H1 (cell line): ENCODE results near the gene IRS1. TPM values are rescaled to one million over a fixed set of nuclear protein-coding genes. Genes with fewer than 3 reads are reported as not detected.

ENCODE experiments used
- CTCF ChIA-PET: fragments of 300-600 bp; sonication (Branson Sonifier 250); formaldehyde crosslinking; loops from one replicate; lab custom pipeline; 2021; ENCODE audit not compliant: partially characterized antibody; lab: Charles Lee
- POLR2A ChIA-PET: fragments of 300-600 bp; sonication (Branson Sonifier 250); formaldehyde crosslinking; loops from one replicate; lab custom pipeline; 2021; ENCODE audit warnings: inconsistent platforms; ENCODE audit not compliant: partially characterized antibody; lab: Charles Lee
- DNase-seq, 2 experiments: peaks; one replicate each; pipeline versions ENCODE4 v3.0.0 to v3.0.0-alpha.2; 2010 to 2022; ENCODE audit warnings: low spot score in 2 of 2, low read depth in 1 of 2, mixed read lengths in 1 of 2
- FAIRE-seq: peaks from 2 replicates; lab custom pipeline; 2011; peaks lifted over from hg19 to GRCh38; lab: Jason Lieb, UNC
- H2AFZ ChIP-seq: 2 replicates; pipeline ENCODE4 v1.8.1; 2012; ENCODE audit warnings: low read length, inconsistent platforms
- H2AK5ac ChIP-seq: 2 replicates; pipeline ENCODE4 v1.6.1; 2013; ENCODE audit warnings: low read depth, low read length
- H2BK120ac ChIP-seq: replicated peaks from 2 replicates; pipeline ENCODE3; 2013; ENCODE audit warnings: low read depth, low read length, inconsistent platforms
- H2BK12ac ChIP-seq: 2 replicates; pipeline ENCODE4 v1.6.1; 2013; ENCODE audit warnings: low read depth, low read length
- H2BK15ac ChIP-seq: 2 replicates; pipeline ENCODE4 v1.6.1; 2013; ENCODE audit warnings: low read length
- H2BK20ac ChIP-seq: 2 replicates; pipeline ENCODE4 v1.6.1; 2013; ENCODE audit warnings: low read length
- H2BK5ac ChIP-seq: 2 replicates; pipeline ENCODE4 v1.6.1; 2013; ENCODE audit warnings: low read depth, low read length
- H3K14ac ChIP-seq: 2 replicates; pipeline ENCODE4 v1.6.1; 2013; ENCODE audit warnings: inconsistent platforms; ENCODE audit not compliant: insufficient read length
- H3K18ac ChIP-seq: 2 replicates; pipeline ENCODE4 v1.6.1; 2013; ENCODE audit warnings: low read length; ENCODE audit errors: extremely low read depth
- H3K23ac ChIP-seq: 2 replicates; pipeline ENCODE4 v1.6.1; 2013; ENCODE audit warnings: inconsistent platforms; ENCODE audit not compliant: insufficient read length
- H3K23me2 ChIP-seq: 2 replicates; pipeline ENCODE4 v1.6.1; 2013; ENCODE audit warnings: low read depth, low read length
- H3K27ac ChIP-seq: 2 replicates; pipeline ENCODE4 v1.6.1; 2011; ENCODE audit warnings: low read depth, low read length, inconsistent platforms
- H3K27me3 ChIP-seq, 4 experiments: replicated peaks in 1 of 4; 1 replicate in 1 of 4; 2 replicates in 3 of 4; pipeline versions ENCODE4 v1.6.1 to v1.8.1; 2011 to 2013; ENCODE audit warnings: low read length in 3 of 4, mild to moderate bottlenecking in 3 of 4, inconsistent platforms in 2 of 4, mixed read lengths in 2 of 4, moderate library complexity in 1 of 4; ENCODE audit not compliant: control insufficient read depth in 3 of 4, insufficient read depth in 3 of 4; ENCODE audit errors: extremely low read depth in 1 of 4
- H3K36me3 ChIP-seq, 4 experiments: 2 replicates each; pipeline versions ENCODE4 v1.6.1 to v1.8.1; 2011 to 2013; ENCODE audit warnings: mild to moderate bottlenecking in 4 of 4, low read length in 3 of 4, moderate library complexity in 2 of 4, control low read depth in 1 of 4, inconsistent platforms in 1 of 4; ENCODE audit not compliant: insufficient read depth in 4 of 4, control insufficient read depth in 2 of 4
- H3K4ac ChIP-seq: replicated peaks from 2 replicates; pipeline ENCODE3; 2013; ENCODE audit warnings: low read length, low read depth, mixed read lengths, inconsistent platforms; ENCODE audit not compliant: insufficient read length
- H3K4me1 ChIP-seq, 4 experiments: replicated peaks in 1 of 4; 1 replicate in 1 of 4; 2 replicates in 3 of 4; pipeline versions ENCODE4 v1.6.1 to v1.8.1; 2011 to 2013; ENCODE audit warnings: low read length in 3 of 4, inconsistent platforms in 2 of 4, mixed read lengths in 1 of 4; ENCODE audit not compliant: insufficient read depth in 4 of 4, control insufficient read depth in 3 of 4
- H3K4me2 ChIP-seq, 2 experiments: 2 replicates each; pipeline versions ENCODE4 v1.6.1 to v1.8.1; 2011 to 2013; ENCODE audit warnings: low read depth in 2 of 2, low read length in 2 of 2, control low read depth in 1 of 2, inconsistent platforms in 1 of 2, mild to moderate bottlenecking in 1 of 2; ENCODE audit not compliant: insufficient read depth in 1 of 2
- H3K4me3 ChIP-seq, 4 experiments: fragments of 200-600, 300-600 bp in 1 of 4; sonication (generic), shearing (Covaris generic), sonication (Bioruptor Twin) in 1 of 4; 2 replicates each; pipeline versions ENCODE4 v1.5.1 to v1.8.1; 2011 to 2016; ENCODE audit warnings: low read length in 4 of 4, low read depth in 3 of 4, control low read depth in 2 of 4, inconsistent platforms in 2 of 4, mild to moderate bottlenecking in 2 of 4, mixed read lengths in 1 of 4, moderate library complexity in 1 of 4; ENCODE audit not compliant: insufficient read depth in 2 of 4; ENCODE audit errors: extremely low read depth in 1 of 4
- H3K56ac ChIP-seq: replicated peaks from 2 replicates; pipeline ENCODE3; 2013; ENCODE audit warnings: low read depth, mild to moderate bottlenecking, mixed read lengths, low read length, inconsistent platforms; ENCODE audit not compliant: insufficient read length
- H3K79me1 ChIP-seq: 2 replicates; pipeline ENCODE4 v1.6.1; 2013; ENCODE audit warnings: low read depth, low read length, control low read depth
- H3K79me2 ChIP-seq, 2 experiments: 2 replicates each; pipeline versions ENCODE4 v1.6.1 to v1.8.1; 2012 to 2013; ENCODE audit warnings: low read length in 2 of 2, mild to moderate bottlenecking in 2 of 2, inconsistent platforms in 1 of 2; ENCODE audit not compliant: insufficient read depth in 2 of 2, control insufficient read depth in 1 of 2
- H3K9ac ChIP-seq, 4 experiments: replicated peaks in 1 of 4; 1 replicate in 1 of 4; 2 replicates in 3 of 4; pipeline versions ENCODE4 v1.6.1 to v1.8.1; 2011 to 2013; ENCODE audit warnings: low read depth in 3 of 4, low read length in 3 of 4, control low read depth in 2 of 4, mild to moderate bottlenecking in 2 of 4, moderate library complexity in 2 of 4, inconsistent platforms in 1 of 4; ENCODE audit errors: extremely low read depth in 1 of 4
- H3K9me3 ChIP-seq, 2 experiments: 2 replicates each; pipeline versions ENCODE4 v1.6.1 to v1.8.1; 2012 to 2013; ENCODE audit warnings: mild to moderate bottlenecking in 2 of 2, moderate library complexity in 2 of 2, control low read depth in 1 of 2, inconsistent platforms in 1 of 2, low read depth in 1 of 2, low read length in 1 of 2, mixed read lengths in 1 of 2; ENCODE audit not compliant: insufficient read depth in 2 of 2
- H4K20me1 ChIP-seq, 2 experiments: replicated peaks in 1 of 2; 2 replicates each; pipeline versions ENCODE3 to v1.8.1; 2011 to 2013; ENCODE audit warnings: inconsistent platforms in 2 of 2, low read length in 2 of 2, mild to moderate bottlenecking in 1 of 2; ENCODE audit not compliant: insufficient read depth in 2 of 2, control insufficient read depth in 1 of 2
- H4K5ac ChIP-seq: 2 replicates; pipeline ENCODE4 v1.6.1; 2013; ENCODE audit warnings: low read length, low read depth, mixed read lengths, inconsistent platforms; ENCODE audit not compliant: insufficient read length
- H4K8ac ChIP-seq: 2 replicates; pipeline ENCODE4 v1.8.0; 2013; ENCODE audit warnings: mild to moderate bottlenecking, moderate library complexity, low read length, inconsistent platforms; ENCODE audit not compliant: insufficient read depth; ENCODE audit errors: extremely low read depth
- H4K91ac ChIP-seq: replicated peaks from 2 replicates; pipeline ENCODE3; 2013; ENCODE audit warnings: low read length, mixed read lengths, inconsistent platforms; ENCODE audit not compliant: insufficient read length
- ASH2L ChIP-seq: fragments of 200-600, 300-600 bp; sonication (generic); IDR thresholded peaks from one replicate; pipeline ENCODE4 v1.7.1; 2017; ENCODE audit warnings: low read length
- ATF3 ChIP-seq: IDR thresholded peaks from 2 replicates; pipeline ENCODE4 v1.6.1; 2011; ENCODE audit warnings: low read depth, mild to moderate bottlenecking, low read length; ENCODE audit not compliant: insufficient read depth
- NRF1 ChIP-seq: IDR thresholded peaks from 2 replicates; pipeline ENCODE4 v1.6.1; 2011; ENCODE audit warnings: mild to moderate bottlenecking, low read depth, low read length, improper control_type of control experiment
- POLR2A ChIP-seq, 2 experiments: IDR thresholded peaks; 1 replicate in 1 of 2; 2 replicates in 1 of 2; pipeline ENCODE4 v1.6.1; 2011; ENCODE audit warnings: low read depth in 2 of 2, low read length in 2 of 2, mild to moderate bottlenecking in 2 of 2; ENCODE audit errors: control extremely low read depth in 1 of 2
- SP4 ChIP-seq: IDR thresholded peaks from 2 replicates; pipeline ENCODE4 v1.6.1; 2012; ENCODE audit warnings: low read length, inconsistent platforms
- WGBS, 2 experiments: shearing (Covaris generic) in 1 of 2; methylation state at CpG; one replicate each; pipeline versions ENCODE4 v1.1.6 to v1.1.7; 2013 to 2015; ENCODE audit warnings: low lambda C conversion rate in 2 of 2, mixed read lengths in 2 of 2, inconsistent platforms in 1 of 2, low coverage in 1 of 2, missing lambda C conversion rate in 1 of 2; ENCODE audit not compliant: insufficient replicate concordance in 2 of 2, insufficient coverage in 1 of 2, insufficient read length in 1 of 2; ENCODE audit errors: extremely low coverage in 1 of 2, missing lambda C conversion rate in 1 of 2; 5-methylcytosine and 5-hydroxymethylcytosine counted together
- polyA plus RNA-seq, 7 experiments: library from polyadenylated mRNA; depleted of rRNA in 3 of 7; stranded (reverse) in 5 of 7; unstranded in 2 of 7; fragments of >200 nt in 5 of 7; fragments of 200-250 nt in 2 of 7; gene quantifications; 1 replicate in 5 of 7; 2 replicates in 1 of 7; 4 replicates in 1 of 7; pipeline versions ENCODE4 v1.2.1 to v1.2.3, GENCODE V29; 2011 to 2013; ENCODE audit warnings: missing spikeins in 2 of 7, mixed read lengths in 2 of 7
- total RNA-seq: library from RNA; stranded (reverse); fragmentation: NEBNext Ultra II Directional; extraction: Animal tissue kit (Norgen Biotek cat#: 25700); gene quantifications from 2 replicates; pipeline ENCODE4 v1.2.1, GENCODE V29; 2021

The IRS1 gene
- total and polyA plus RNA-seq, 2 of the 8 experiments (the other 6 are each of a cell fraction or from before 2014, with no cell fraction given), result 9.1 to 26.9 TPM

GRCh38 chr2:226835420-226835795 lies 35.8 kb upstream of the IRS1 start:
- CTCF ChIA-PET, result interaction anchor here (0.7 to 2.6 kb wide), 10 partner anchors 33 to 1713 kb away, joined by 3 to 8 read pairs (median 4); partner anchors contain the start of gene IRS1
- H2AFZ ChIP-seq, result peak overlapping the region; percentile 90

More at GRCh38 chr2:226835420-226835795, 35.8 kb upstream of the IRS1 start:
- H3K56ac ChIP-seq, result no peak overlapping the region
- H3K23me2 ChIP-seq, result peaks cover 6% of the 10 kb centered on the region; the same call in 1 of the 2 replicates
- DNase-seq (peak in 1 of 2 experiments; percentile 79), FAIRE-seq (no peak)
- H3K79me2 ChIP-seq, result 0 out of 4 replicates have a peak, but pooled peaks cover 0 to 4% of the 10 kb centered on the region in 2 experiments
- no peaks in the 10 kb centered on the region for H3K79me1 ChIP-seq
- H2BK5ac ChIP-seq, result no peak overlapping the region
- no peak overlapping the region for H3K23ac ChIP-seq
- H3K9ac ChIP-seq, result peak overlapping the region in 3 of 4 experiments; percentile 43 to 80 (median 71); a peak in 6 of 7 replicates
- H3K4me1 ChIP-seq, result peaks cover 0 to 5% (median 1%) of the 10 kb centered on the region in 4 experiments; a peak in 5 of 7 replicates
- H2BK15ac ChIP-seq, result no peak overlapping the region
- H2BK12ac ChIP-seq, result peak overlapping the region; percentile 51; the same call in 1 of the 2 replicates
- no peak overlapping the region for H2BK120ac ChIP-seq
- H2AK5ac ChIP-seq, result no peak overlapping the region
- H3K4ac ChIP-seq, result no peak overlapping the region
- peak overlapping the region; percentile 67 to 73 for H3K4me2 ChIP-seq
- H3K4me3 ChIP-seq, result peak overlapping the region; percentile 31 to 70 (median 66)
- POLR2A ChIA-PET, result interaction anchor here (0.7 to 1.7 kb wide), 15 partner anchors 9 to 1173 kb away, joined by 3 to 10 read pairs (median 4); no protein-coding TSS in a partner anchor
- H3K18ac ChIP-seq, result peak overlapping the region; percentile 3; the same call in 1 of the 2 replicates
- H4K20me1 ChIP-seq, result no peaks in the 10 kb centered on the region
- no peak overlapping the region for H2BK20ac ChIP-seq
- H3K14ac ChIP-seq, result no peak overlapping the region
- WGBS, 2 experiments, result 8% methylated on average over 19 of the region's 26 CpGs; no CpG with 5 or more reads in 1 of the 2 experiments
- peaks cover 0 to 6% (median 0%) of the 10 kb centered on the region in 4 experiments; a peak in 1 of 8 replicates for H3K36me3 ChIP-seq
- H4K8ac ChIP-seq, result peak overlapping the region; percentile 93; the same call in 1 of the 2 replicates
- peak overlapping the region; percentile 97 for H4K91ac ChIP-seq
- H3K9me3 ChIP-seq, result no peaks in the 10 kb centered on the region
- H4K5ac ChIP-seq, result peak overlapping the region; percentile 41
- H3K27me3 ChIP-seq, result peaks cover 0 to 6% (median 0%) of the 10 kb centered on the region in 4 experiments; a peak in 3 of 7 replicates
- no peak overlapping the region for H3K27ac ChIP-seq
- TF ChIP-seq SP4 (0 out of 2 replicates have a peak, but pooled peaks have one; percentile 1), ASH2L (peak; percentile 82), NRF1 (no peak), ATF3 (no peak), POLR2A (IDR thresholded peaks at IDR 0.05; ENCODE audit: control extremely low read depth in 1 of 2, low read depth in 2 of 2, low read length in 2 of 2) (no peak)
